SW 1271 (cell line): ENCODE measurements around the gene POMGNT1.
A peak's percentile ranks its signal among the peaks of the same experiment; 100 is the strongest.

ENCODE experiments used
- DNase-seq, 2 experiments: peaks; one replicate each; lab custom pipeline; 2025; lab: John Stamatoyannopoulos, UW

The POMGNT1 gene

GRCh38 chr1:46210561-46210960 lies 12.3 kb upstream of the POMGNT1 start:
- DNase-seq: no peak

- DNase-seq: no peak
Observed at GRCh38 chr1:46206399-46206798, 8.2 kb upstream of the POMGNT1 start.

GRCh38 chr1:46205791-46206190 lies 7.6 kb upstream of the POMGNT1 start:
- no peak for DNase-seq

- DNase-seq: no peak
Observed at GRCh38 chr1:46205141-46205540, 6.9 kb upstream of the POMGNT1 start.

GRCh38 chr1:46204406-46204742 lies 6.1 kb upstream of the POMGNT1 start:
- no peak for DNase-seq

GRCh38 chr1:46203738-46204405 lies 5.6 kb upstream of the POMGNT1 start:
- no peak for DNase-seq

GRCh38 chr1:46199233-46199749 lies 1.1 kb upstream of the POMGNT1 start:
- peak in 1 of 2 experiments; percentile 7 for DNase-seq

- no peak for DNase-seq
Observed at GRCh38 chr1:46197560-46197963, 672 bp downstream of the POMGNT1 start.

GRCh38 chr1:46196609-46197008 lies 1.6 kb downstream of the POMGNT1 start:
- no peak for DNase-seq

GRCh38 chr1:46194641-46195193 lies 3.5 kb downstream of the POMGNT1 start:
- DNase-seq: no peak

- DNase-seq: no peak
Observed at GRCh38 chr1:46193984-46194570, 4.2 kb downstream of the POMGNT1 start.

- no peak for DNase-seq
Observed at GRCh38 chr1:46193285-46193684, 4.9 kb downstream of the POMGNT1 start.

- no peak for DNase-seq
Observed at GRCh38 chr1:46192171-46192570, 6.1 kb downstream of the POMGNT1 start.

GRCh38 chr1:46191033-46191701 lies 7.1 kb downstream of the POMGNT1 start:
- DNase-seq: no peak

- no peak for DNase-seq
Observed at GRCh38 chr1:46190539-46190938, 7.7 kb downstream of the POMGNT1 start.

GRCh38 chr1:46188295-46189030 lies 9.8 kb downstream of the POMGNT1 start:
- no peak for DNase-seq

- no peak for DNase-seq
Observed at GRCh38 chr1:46187106-46187869, 10.9 kb downstream of the POMGNT1 start.

- DNase-seq: no peak
Observed at GRCh38 chr1:46186076-46186475, 12.2 kb downstream of the POMGNT1 start.

GRCh38 chr1:46184920-46185658 lies 13.1 kb downstream of the POMGNT1 start:
- no peak for DNase-seq

GRCh38 chr1:46183926-46184557 lies 14.2 kb downstream of the POMGNT1 start:
- DNase-seq: no peak
